RWPE1 (cell line): ENCODE data around the gene SAG.

Source experiments
- CTCF ChIA-PET: fragments of 350-600 bp; sonication (Branson Sonifier 250); formaldehyde crosslinking; extraction: SDS; loops from one replicate; lab custom pipeline; 2021; lab: Yijun Ruan, JAX
- POLR2A ChIA-PET: fragments of 400-600 bp; formaldehyde crosslinking; extraction: SDS; loops from one replicate; lab custom pipeline; 2020; ENCODE audit warnings: antibody characterized with exemption; ENCODE audit not compliant: low non-redundant PET; lab: Yijun Ruan, JAX
- DNase-seq: peaks from one replicate; pipeline ENCODE4 v3.0.0; 2012; ENCODE audit warnings: low spot score
- H3K27ac ChIP-seq: fragments of 450-650 bp; 2 replicates; pipeline ENCODE4 v1.5.1; 2017
- TF ChIP-seq, protein P1 (sequence below): fragments of 450-650 bp; conservative IDR thresholded peaks from 2 replicates; pipeline ENCODE4 v1.5.1; 2017; ENCODE audit warnings: low read depth, mild to moderate bottlenecking

Gene SAG

DNA sequence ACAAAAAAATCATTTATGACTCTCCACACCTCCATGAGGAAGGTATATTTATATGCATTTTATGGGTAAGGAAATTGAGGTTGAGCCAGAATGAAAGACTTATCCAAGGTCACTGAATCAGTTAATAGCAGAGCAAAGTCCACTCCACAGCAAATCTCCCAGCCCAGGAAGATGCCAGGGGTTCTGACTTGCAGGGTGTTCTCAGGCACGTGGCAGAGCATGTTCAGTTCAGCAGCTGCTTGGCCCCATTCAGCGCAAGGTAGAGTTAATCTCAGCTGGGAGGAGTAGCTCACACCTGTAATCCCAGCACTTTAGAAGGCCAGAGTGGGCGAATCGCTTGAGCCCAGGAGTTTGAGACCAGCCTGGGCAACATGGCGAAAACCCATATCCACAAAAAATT is 28.9 kb downstream of the SAG start:
- TF ChIP-seq, protein P1, sequence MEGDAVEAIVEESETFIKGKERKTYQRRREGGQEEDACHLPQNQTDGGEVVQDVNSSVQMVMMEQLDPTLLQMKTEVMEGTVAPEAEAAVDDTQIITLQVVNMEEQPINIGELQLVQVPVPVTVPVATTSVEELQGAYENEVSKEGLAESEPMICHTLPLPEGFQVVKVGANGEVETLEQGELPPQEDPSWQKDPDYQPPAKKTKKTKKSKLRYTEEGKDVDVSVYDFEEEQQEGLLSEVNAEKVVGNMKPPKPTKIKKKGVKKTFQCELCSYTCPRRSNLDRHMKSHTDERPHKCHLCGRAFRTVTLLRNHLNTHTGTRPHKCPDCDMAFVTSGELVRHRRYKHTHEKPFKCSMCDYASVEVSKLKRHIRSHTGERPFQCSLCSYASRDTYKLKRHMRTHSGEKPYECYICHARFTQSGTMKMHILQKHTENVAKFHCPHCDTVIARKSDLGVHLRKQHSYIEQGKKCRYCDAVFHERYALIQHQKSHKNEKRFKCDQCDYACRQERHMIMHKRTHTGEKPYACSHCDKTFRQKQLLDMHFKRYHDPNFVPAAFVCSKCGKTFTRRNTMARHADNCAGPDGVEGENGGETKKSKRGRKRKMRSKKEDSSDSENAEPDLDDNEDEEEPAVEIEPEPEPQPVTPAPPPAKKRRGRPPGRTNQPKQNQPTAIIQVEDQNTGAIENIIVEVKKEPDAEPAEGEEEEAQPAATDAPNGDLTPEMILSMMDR = no peak
- no peak overlapping the region for H3K27ac ChIP-seq
- ChIA-PET POLR2A (no interaction called here), CTCF (no interaction called here)
- no peak for DNase-seq

GRCh38 chr2:233338046-233338445 is 30.4 kb downstream of the SAG start:
- no peak for DNase-seq
- H3K27ac ChIP-seq = no peak overlapping the region
- TF ChIP-seq, protein P1 = no peak
- CTCF ChIA-PET = interaction anchor here (0.6 kb wide), 2 partner anchors 33 to 231 kb away, joined by 3 to 5 read pairs; no protein-coding TSS in a partner anchor
- POLR2A ChIA-PET = no interaction called here

DNA sequence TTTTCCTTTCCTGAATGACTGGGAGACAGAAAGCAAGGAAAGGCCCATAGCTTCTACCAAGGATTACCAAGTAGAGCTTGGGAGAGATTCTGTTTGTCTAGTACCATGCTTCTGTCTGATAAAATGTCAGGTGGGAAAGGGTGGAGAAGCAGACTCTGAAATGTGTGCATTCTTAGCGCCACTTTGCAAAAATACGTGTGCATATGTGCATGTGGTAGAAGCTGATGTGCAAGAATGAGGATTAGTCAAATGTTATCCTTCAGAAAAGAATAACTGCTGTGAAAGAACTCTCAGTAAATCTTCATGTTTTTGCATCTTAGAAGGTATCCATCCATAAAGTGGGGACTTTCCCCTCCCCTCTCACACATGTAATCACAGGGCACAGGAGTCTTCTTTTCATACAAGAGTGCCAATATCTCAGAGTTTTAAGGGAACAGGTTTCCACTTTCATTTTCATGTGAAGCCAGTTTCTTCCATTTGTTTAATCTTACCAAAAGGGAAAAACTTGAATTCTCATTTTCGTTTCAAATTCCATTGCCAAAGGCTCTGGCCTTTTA is 31.3 kb downstream of the SAG start:
- TF ChIP-seq, protein P1 = no peak
- ChIA-PET POLR2A (no interaction called here), CTCF (interaction anchor here (0.6 kb wide), 1 partner anchor 232 kb away, joined by 5 read pairs; no protein-coding TSS in a partner anchor)
- DNase-seq = no peak
- H3K27ac ChIP-seq = no peak overlapping the region

- TF ChIP-seq, protein P1 = no peak
- no peak for DNase-seq
- no peak overlapping the region for H3K27ac ChIP-seq
- ChIA-PET CTCF (no interaction called here), POLR2A (no interaction called here)
Observed at GRCh38 chr2:233339427-233339826, 31.8 kb downstream of the SAG start.

DNA sequence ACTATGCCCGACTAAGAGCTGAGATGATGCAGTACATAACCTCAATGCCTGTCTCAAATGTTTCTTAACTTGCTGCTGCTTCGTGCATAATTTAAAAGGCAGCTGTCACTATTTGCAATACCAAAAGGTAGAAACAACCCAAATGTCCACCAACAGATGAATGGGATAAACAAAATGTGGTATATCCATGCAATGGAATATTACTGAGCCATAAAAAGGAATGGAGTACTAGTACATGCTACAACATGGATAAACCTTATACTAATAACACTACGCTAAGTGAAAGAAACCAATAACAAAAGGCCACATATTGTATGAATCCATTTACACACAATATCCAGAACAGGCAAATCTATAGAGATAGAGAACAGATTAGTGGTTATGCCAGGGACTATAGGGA is 33.7 kb downstream of the SAG start:
- H3K27ac ChIP-seq = no peak overlapping the region
- TF ChIP-seq, protein P1 = no peak
- ChIA-PET POLR2A (no interaction called here), CTCF (no interaction called here)
- no peak for DNase-seq

DNA sequence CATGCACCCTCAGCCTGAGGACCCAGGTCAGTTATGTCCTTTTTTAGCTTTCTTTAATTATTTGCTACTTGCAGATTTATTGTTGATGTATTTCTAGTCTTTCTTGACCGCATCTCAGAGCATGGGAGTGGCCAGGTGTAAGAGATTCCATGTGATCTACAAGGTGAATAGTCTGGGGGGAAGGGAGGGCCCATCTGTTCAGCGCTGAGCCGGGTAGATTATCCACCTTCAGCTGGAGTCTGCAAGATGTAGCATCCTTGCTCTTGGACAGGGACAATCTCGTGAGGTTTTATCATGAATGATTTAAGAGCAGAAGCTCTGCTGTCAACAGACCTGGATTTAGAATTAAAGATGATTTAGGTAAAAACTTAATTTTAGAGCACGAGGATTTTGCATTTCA is 34.7 kb downstream of the SAG start:
- TF ChIP-seq, protein P1 = no peak
- DNase-seq = no peak
- ChIA-PET POLR2A (no interaction called here), CTCF (interaction anchor here (0.6 kb wide), 1 partner anchor 113 kb away, joined by 4 read pairs; no protein-coding TSS in a partner anchor)
- H3K27ac ChIP-seq = no peak overlapping the region
